ENCODE measurements around the gene GIPR. TPM values are rescaled to one million over a fixed set of nuclear protein-coding genes. Genes with fewer than 3 reads are reported as not detected.

GIPR gene
- total and polyA plus RNA-seq, 2 of the 13 experiments (the other 11 are each of a cell fraction or from before 2014, with no cell fraction given) = 0.15 to 1.2 TPM

GRCh38 chr19:45641274-45642105 is 26.5 kb upstream of the GIPR start (continued):
- TF ChIP-seq ZBTB40 (IDR thresholded peaks at IDR 0.05) (no peak), ZBTB40 (CRISPR knock-in tag; IDR thresholded peaks at IDR 0.05) (peak; percentile 55; the same call in 1 of the 2 replicates), MAX (IDR thresholded peaks at IDR 0.05) (peak; percentile 79), ZNF501 (CRISPR knock-in tag; IDR thresholded peaks at IDR 0.05) (peak; percentile 61), USF2 (IDR thresholded peaks at IDR 0.05; ENCODE audit: low read depth, low read length) (no peak), USF2 (CRISPR knock-in tag; IDR thresholded peaks at IDR 0.05; ENCODE audit: borderline replicate concordance) (0 out of 2 replicates have a peak, but pooled peaks have one; percentile 23), ZNF724P (CRISPR knock-in tag; IDR thresholded peaks at IDR 0.05; ENCODE audit: borderline replicate concordance) (0 out of 2 replicates have a peak, but pooled peaks have one; percentile 31), ZNF232 (CRISPR knock-in tag; IDR thresholded peaks at IDR 0.05; ENCODE audit: borderline replicate concordance) (no peak), DPF2 (CRISPR knock-in tag; IDR thresholded peaks at IDR 0.05; ENCODE audit: borderline replicate concordance, low read depth) (no peak), CCDC6 (CRISPR knock-in tag; IDR thresholded peaks at IDR 0.05) (0 out of 2 replicates have a peak, but pooled peaks have one; percentile 28), NAIF1 (CRISPR knock-in tag; IDR thresholded peaks at IDR 0.05; ENCODE audit: borderline replicate concordance) (0 out of 2 replicates have a peak, but pooled peaks have one; percentile 47), ZFP41 (CRISPR knock-in tag; IDR thresholded peaks at IDR 0.05; ENCODE audit: borderline replicate concordance) (no peak), ZNF484 (CRISPR knock-in tag; IDR thresholded peaks at IDR 0.05; ENCODE audit: borderline replicate concordance, low read depth) (no peak), ZNF547 (CRISPR knock-in tag; IDR thresholded peaks at IDR 0.05) (no peak), ZNF691 (CRISPR knock-in tag; IDR thresholded peaks at IDR 0.05; ENCODE audit: borderline replicate concordance, low read depth) (0 out of 2 replicates have a peak, but pooled peaks have one; percentile 22), CC2D1A (CRISPR knock-in tag; IDR thresholded peaks at IDR 0.05) (0 out of 2 replicates have a peak, but pooled peaks have one; percentile 64)
